ENCODE results near the gene TSPAN9. TPM values are rescaled to one million over a fixed set of nuclear protein-coding genes. Genes with fewer than 3 reads are reported as not detected.

Gene TSPAN9
- total RNA-seq, 2 experiments from 2014 or later, result 0.07 TPM; not detected in 1

GRCh38 chr12:3148366-3149000 lies 71.3 kb downstream of the TSPAN9 start:
- Mint-ChIP-seq H3K4me3 (no peak overlapping the region), H3K9me3 (no peaks in the 10 kb centered on the region), H3K27me3 (peaks cover 29% of the 10 kb centered on the region), H3K4me1 (ENCODE audit: low read depth) (peaks cover 5% of the 10 kb centered on the region), H3K27ac (no peak overlapping the region), H3K36me3 (ENCODE audit: low read depth) (no peaks in the 10 kb centered on the region)
- intact Hi-C loops (cut with micrococcal nuclease), result no loop called here
- POLR2A ChIA-PET, result no interaction called here
- TF ChIP-seq CTCF (IDR thresholded peaks at IDR 0.05), result no peak
- CTCF ChIA-PET, result interaction anchor here (0.6 to 1.1 kb wide), 2 partner anchors 54 to 103 kb away, joined by 3 read pairs; no protein-coding TSS in a partner anchor
- ATAC-seq (no peak), DNase-seq (no peak)

DNA sequence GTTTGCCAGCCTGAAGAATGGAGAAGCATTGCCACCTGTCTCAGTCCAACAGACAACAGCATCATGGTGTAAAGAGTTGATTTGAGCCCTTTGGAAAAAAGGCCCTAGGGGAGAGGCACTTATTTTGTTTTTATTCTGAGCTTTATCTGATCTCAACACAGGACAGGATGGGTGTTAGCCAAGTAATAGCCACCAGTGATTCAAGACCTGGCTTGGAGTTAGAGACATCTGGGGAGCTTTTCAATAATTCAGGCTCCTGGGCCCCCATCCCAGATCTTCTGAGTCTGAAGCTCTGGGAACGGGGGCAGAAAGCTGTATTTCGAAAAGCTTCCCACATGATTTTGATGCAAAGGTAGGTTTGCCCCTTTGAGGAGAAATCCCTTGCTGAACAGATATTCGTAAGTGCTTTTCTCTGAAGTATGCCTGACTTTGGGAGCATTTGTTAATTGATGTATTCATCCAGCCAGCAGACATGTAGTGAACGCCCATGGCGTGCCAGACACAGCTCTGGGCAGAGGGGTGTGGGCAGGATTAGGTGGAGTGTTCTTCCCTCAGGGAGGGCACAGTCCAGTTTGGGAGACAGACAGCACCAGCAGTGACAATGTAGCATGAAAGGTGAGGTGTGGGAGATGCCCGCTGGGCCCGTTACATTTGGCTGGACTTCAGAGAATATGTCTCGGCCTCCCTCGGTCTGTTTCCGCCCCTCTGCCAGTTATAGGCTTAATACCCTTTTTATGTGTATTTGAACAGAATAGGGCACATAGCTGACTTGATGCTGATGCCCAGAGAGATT lies 72.5 kb downstream of the TSPAN9 start:
- H3K27ac Mint-ChIP-seq, result no peak overlapping the region
- ATAC-seq (no peak), DNase-seq (no peak)
- no peaks in the 10 kb centered on the region for H3K36me3 Mint-ChIP-seq (ENCODE audit: low read depth)
- no peak overlapping the region for H3K4me3 Mint-ChIP-seq
- no peak for TF ChIP-seq CTCF (IDR thresholded peaks at IDR 0.05)
- ChIA-PET CTCF (interaction anchor here (0.6 to 1.2 kb wide), 3 partner anchors 53 to 99 kb away, joined by 3 read pairs; no protein-coding TSS in a partner anchor), POLR2A (no interaction called here)
- peaks cover 5% of the 10 kb centered on the region for H3K4me1 Mint-ChIP-seq (ENCODE audit: low read depth)
- no peaks in the 10 kb centered on the region for H3K9me3 Mint-ChIP-seq
- peaks cover 28% of the 10 kb centered on the region for H3K27me3 Mint-ChIP-seq
- intact Hi-C loops (cut with micrococcal nuclease), result no loop called here

GRCh38 chr12:3150308-3150670 lies 73.1 kb downstream of the TSPAN9 start:
- H3K36me3 Mint-ChIP-seq (ENCODE audit: low read depth), result no peaks in the 10 kb centered on the region
- no peak overlapping the region for H3K27ac Mint-ChIP-seq
- DNase-seq, result no peak
- no peak for TF ChIP-seq CTCF (IDR thresholded peaks at IDR 0.05)
- H3K4me3 Mint-ChIP-seq, result no peak overlapping the region
- no peak for ATAC-seq
- CTCF ChIA-PET, result interaction anchor here (1.2 kb wide), 1 partner anchor 52 kb away, joined by 3 read pairs; no protein-coding TSS in a partner anchor
- no peaks in the 10 kb centered on the region for H3K9me3 Mint-ChIP-seq
- POLR2A ChIA-PET, result no interaction called here
- H3K4me1 Mint-ChIP-seq (ENCODE audit: low read depth), result peaks cover 5% of the 10 kb centered on the region
- intact Hi-C loops (cut with micrococcal nuclease), result no loop called here
- peaks cover 22% of the 10 kb centered on the region for H3K27me3 Mint-ChIP-seq

GRCh38 chr12:3150931-3151835 lies 74.0 kb downstream of the TSPAN9 start:
- Mint-ChIP-seq H3K27me3 (peaks cover 20% of the 10 kb centered on the region), H3K9me3 (no peaks in the 10 kb centered on the region), H3K4me1 (ENCODE audit: low read depth) (peaks cover 5% of the 10 kb centered on the region), H3K4me3 (no peak overlapping the region), H3K27ac (no peak overlapping the region), H3K36me3 (ENCODE audit: low read depth) (no peaks in the 10 kb centered on the region)
- POLR2A ChIA-PET, result interaction anchor here (1.3 kb wide), 1 partner anchor 40 kb away, joined by 3 read pairs; no protein-coding TSS in a partner anchor
- CTCF ChIA-PET, result interaction anchor here (1.3 kb wide), 1 partner anchor 52 kb away, joined by 3 read pairs; no protein-coding TSS in a partner anchor
- no peak for DNase-seq
- intact Hi-C loops (cut with micrococcal nuclease), result no loop called here
- TF ChIP-seq CTCF (IDR thresholded peaks at IDR 0.05), result no peak
- ATAC-seq, result no peak
